Adipocyte (in vitro differentiated cells): ENCODE results near the gene METTL4.

Experiments used
- DNase-seq: peaks from one replicate; pipeline ENCODE4 v3.0.0-alpha.2; 2015; ENCODE audit warnings: low read depth
- H3K27me3 ChIP-seq: replicated peaks from 2 replicates; pipeline ENCODE4 v1.7.0; 2013; ENCODE audit warnings: mild to moderate bottlenecking, low read length, moderate library complexity; ENCODE audit not compliant: control insufficient read depth, insufficient read depth
- H3K36me3 ChIP-seq: 2 replicates; pipeline ENCODE4 v1.7.0; 2013; ENCODE audit warnings: low read length, mild to moderate bottlenecking, moderate library complexity; ENCODE audit not compliant: control insufficient read depth, insufficient read depth, severe bottlenecking
- H3K4me1 ChIP-seq: 2 replicates; pipeline ENCODE4 v1.7.0; 2013; ENCODE audit warnings: mild to moderate bottlenecking, low read length, moderate library complexity; ENCODE audit not compliant: control insufficient read depth, insufficient read depth
- H3K4me3 ChIP-seq: 2 replicates; pipeline ENCODE4 v1.7.0; 2013; ENCODE audit warnings: mild to moderate bottlenecking, low read length, moderate library complexity
- H3K9ac ChIP-seq: 2 replicates; pipeline ENCODE4 v1.7.0; 2013; ENCODE audit warnings: mild to moderate bottlenecking, low read length, moderate library complexity
- H3K9me3 ChIP-seq: 2 replicates; pipeline ENCODE4 v1.7.0; 2013; ENCODE audit warnings: mild to moderate bottlenecking, low read length, moderate library complexity; ENCODE audit not compliant: control insufficient read depth

The METTL4 gene

DNA sequence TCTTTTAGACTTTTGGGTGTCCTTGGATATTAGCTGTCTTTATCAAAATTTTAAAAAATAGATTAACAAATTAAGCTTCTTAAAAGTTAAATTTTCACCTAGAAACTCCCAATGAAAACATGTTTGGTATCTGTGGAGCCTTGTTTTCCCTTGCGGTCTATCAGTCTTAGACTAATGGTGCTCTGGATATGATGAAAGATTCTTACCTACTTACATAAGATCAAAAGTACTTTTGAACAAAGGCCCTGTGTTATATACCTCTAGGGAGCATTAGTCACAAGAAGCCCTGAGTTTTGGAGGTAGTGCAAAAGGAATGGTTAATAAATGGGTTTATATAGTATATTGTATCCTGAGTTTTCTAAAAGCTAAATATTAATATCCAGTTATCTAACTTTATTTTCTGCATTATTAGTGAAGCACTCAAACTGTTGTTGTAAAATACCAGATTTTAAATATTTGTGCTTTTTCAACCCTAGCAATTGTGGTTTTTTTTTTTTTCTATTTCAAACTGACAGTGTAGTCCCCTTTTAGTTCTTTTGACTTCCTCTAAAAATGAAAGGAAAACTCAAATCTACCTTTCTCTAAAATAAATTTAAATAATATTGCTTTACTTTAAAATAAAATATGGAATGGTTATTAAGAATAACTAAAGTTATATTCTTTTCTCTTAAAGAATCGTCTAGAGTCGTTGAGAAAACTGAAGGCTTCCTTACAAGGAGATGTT is 18.2 kb upstream of the METTL4 start:
- peak overlapping the region; percentile 59 for H3K9ac ChIP-seq
- H3K9me3 ChIP-seq, result no peaks in the 10 kb centered on the region
- peak; percentile 6 for DNase-seq
- H3K4me3 ChIP-seq, result peak overlapping the region; percentile 66
- no peaks in the 10 kb centered on the region for H3K36me3 ChIP-seq
- H3K4me1 ChIP-seq, result peaks cover 24% of the 10 kb centered on the region
- no peaks in the 10 kb centered on the region for H3K27me3 ChIP-seq

- H3K4me3 ChIP-seq, result peak overlapping the region; percentile 66
- DNase-seq, result no peak
- H3K27me3 ChIP-seq, result no peaks in the 10 kb centered on the region
- peak overlapping the region; percentile 59 for H3K9ac ChIP-seq
- no peaks in the 10 kb centered on the region for H3K36me3 ChIP-seq
- peaks cover 24% of the 10 kb centered on the region for H3K4me1 ChIP-seq
- H3K9me3 ChIP-seq, result no peaks in the 10 kb centered on the region
Measured at GRCh38 chr18:2588666-2589344, 17.5 kb upstream of the METTL4 start.

DNA sequence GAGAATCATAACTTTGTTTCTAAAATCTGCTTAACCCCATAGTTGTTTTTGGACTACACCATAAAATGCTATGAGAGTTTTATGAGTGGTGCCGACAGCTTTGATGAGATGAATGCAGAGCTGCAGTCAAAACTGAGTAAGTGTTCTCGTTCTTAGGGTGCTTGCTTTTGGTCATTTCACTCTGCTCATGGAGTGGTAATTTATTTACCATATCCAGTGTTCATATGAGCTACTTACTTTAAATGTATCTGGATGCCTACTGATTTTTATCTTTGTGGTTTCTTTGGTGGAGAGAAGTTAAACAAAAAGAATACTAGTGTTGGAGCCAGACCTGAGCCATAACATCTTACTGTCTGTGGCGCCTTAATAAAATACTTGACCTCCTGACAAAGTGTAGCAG is 16.5 kb upstream of the METTL4 start:
- H3K9me3 ChIP-seq, result no peaks in the 10 kb centered on the region
- peaks cover 19% of the 10 kb centered on the region for H3K4me1 ChIP-seq
- no peak overlapping the region for H3K4me3 ChIP-seq
- H3K36me3 ChIP-seq, result no peaks in the 10 kb centered on the region
- H3K9ac ChIP-seq, result no peak overlapping the region
- no peaks in the 10 kb centered on the region for H3K27me3 ChIP-seq
- DNase-seq, result no peak

- Histone ChIP-seq H3K36me3 (no peaks in the 10 kb centered on the region), H3K9me3 (no peaks in the 10 kb centered on the region), H3K9ac (peak overlapping the region; percentile 22), H3K4me3 (no peak overlapping the region), H3K27me3 (no peaks in the 10 kb centered on the region), H3K4me1 (peaks cover 21% of the 10 kb centered on the region)
- no peak for DNase-seq
Measured at GRCh38 chr18:2573408-2573807, 2.1 kb upstream of the METTL4 start.

GRCh38 chr18:2572892-2573291 is 1.6 kb upstream of the METTL4 start:
- Histone ChIP-seq H3K36me3 (no peaks in the 10 kb centered on the region), H3K9ac (peak overlapping the region; percentile 22), H3K9me3 (no peaks in the 10 kb centered on the region), H3K4me3 (peak overlapping the region; percentile 99), H3K4me1 (peaks cover 21% of the 10 kb centered on the region), H3K27me3 (no peaks in the 10 kb centered on the region)
- peak; percentile 38 for DNase-seq

DNA sequence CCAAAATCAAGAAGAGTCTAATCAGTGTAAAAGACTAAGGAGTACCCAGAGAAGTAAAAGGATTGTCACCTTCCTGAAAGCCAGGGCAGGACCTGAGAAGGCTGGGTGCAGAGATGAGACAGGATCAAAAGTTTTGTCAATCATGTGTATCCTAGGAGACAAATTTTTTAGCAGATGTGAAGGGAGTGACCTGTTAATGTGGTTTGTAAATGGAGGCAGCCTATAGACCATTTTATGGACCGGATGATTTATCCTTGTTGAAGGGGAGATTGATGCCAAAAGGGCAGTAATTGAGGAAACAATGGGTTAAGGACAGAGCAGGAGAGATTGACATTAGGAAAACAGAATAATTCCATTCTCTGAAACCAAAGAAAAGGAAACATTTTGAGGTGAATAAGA is 865 bp upstream of the METTL4 start:
- peak overlapping the region; percentile 99 for H3K4me3 ChIP-seq
- H3K36me3 ChIP-seq, result no peaks in the 10 kb centered on the region
- no peaks in the 10 kb centered on the region for H3K9me3 ChIP-seq
- peaks cover 21% of the 10 kb centered on the region for H3K4me1 ChIP-seq
- peak; percentile 3 for DNase-seq
- H3K27me3 ChIP-seq, result no peaks in the 10 kb centered on the region
- peak overlapping the region; percentile 97 for H3K9ac ChIP-seq

DNA sequence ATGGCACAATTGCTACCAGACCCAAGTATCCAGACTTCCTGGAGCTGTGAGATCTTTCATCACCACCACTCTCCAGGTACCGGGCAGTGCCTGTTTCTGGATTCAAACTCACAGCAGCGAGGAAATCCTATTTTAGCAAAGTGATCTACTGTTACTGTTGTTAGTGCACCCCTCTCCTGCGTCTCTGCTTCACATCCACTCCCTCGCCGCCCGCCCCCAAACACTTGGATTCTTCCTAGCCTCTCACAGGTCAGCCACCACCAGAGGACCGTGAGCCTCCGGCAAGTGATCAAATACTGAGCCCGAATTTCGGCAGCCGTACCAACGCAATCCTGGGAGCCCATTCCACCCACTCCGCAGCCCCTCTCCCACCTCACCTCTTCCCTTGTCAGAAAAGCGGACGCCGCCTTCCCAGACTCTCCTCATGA is 519 bp downstream of the METTL4 start:
- H3K9me3 ChIP-seq, result no peaks in the 10 kb centered on the region
- peak overlapping the region; percentile 99 for H3K4me3 ChIP-seq
- peak; percentile 85 for DNase-seq
- H3K27me3 ChIP-seq, result no peaks in the 10 kb centered on the region
- H3K4me1 ChIP-seq, result peaks cover 21% of the 10 kb centered on the region
- peak overlapping the region; percentile 97 for H3K9ac ChIP-seq
- peaks cover 3% of the 10 kb centered on the region for H3K36me3 ChIP-seq

DNA sequence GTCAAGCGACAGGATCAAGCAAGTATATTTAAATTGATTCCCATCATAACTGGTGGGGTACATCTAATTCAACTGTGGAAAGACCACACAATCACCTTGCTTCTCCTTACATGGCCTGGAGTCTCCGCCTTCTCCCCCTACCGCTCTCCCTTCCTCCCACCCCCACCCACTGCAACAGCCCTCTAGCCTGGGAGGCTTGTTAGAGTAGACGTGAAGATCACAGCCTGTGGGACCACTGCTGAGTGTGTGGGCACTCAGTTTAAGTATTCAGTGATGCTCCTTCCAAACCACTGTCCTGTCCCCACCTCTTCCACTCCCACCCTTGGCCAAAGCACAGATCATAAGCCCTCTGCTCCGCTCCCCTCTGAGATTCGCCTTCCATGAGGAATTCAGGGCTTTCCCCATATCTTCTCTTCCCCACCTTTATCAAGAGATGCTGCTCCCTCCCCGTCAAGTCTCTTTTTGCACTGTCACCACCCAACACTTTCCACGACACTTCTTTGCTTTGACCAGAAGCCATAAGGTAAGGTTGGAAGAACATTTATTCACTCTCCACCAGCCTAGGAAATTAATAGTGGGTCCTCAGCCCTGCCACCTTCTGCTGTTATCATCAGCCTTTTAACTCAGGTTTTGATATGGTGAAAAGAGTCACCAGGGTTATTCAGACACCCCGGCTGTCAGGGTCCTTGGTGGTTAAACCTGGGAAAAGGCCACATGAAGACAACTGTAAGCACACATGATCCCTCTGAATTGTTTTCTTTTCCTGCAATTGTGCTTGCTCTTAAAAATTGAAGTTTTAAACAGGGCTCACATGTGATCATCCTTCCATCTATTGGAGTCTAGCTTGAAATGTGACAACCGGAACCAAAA is 1.7 kb downstream of the METTL4 start:
- peak overlapping the region; percentile 99 for H3K4me3 ChIP-seq

DNA sequence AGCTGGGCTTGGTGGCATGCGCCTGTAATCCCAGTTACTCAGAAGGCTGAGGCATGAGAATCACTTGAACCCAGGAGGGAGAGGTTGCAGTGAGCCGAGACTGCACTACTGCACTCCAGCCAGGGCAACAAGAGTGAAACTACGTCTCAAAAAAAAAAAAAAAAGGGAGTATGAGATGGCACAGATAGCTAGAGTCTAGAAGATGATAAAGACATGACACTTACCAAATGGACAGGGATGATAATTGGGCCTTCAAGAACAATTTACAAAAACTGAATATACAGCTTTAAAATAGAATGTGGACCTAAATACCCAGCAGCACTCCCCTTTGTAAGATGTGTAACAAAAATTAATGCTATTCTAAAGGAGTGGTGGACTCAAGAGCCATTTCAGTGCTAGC is 2.7 kb downstream of the METTL4 start:
- no peaks in the 10 kb centered on the region for H3K9me3 ChIP-seq
- no peak for DNase-seq
- no peak overlapping the region for H3K9ac ChIP-seq
- H3K4me3 ChIP-seq, result no peak overlapping the region
- H3K4me1 ChIP-seq, result peaks cover 21% of the 10 kb centered on the region
- H3K36me3 ChIP-seq, result peaks cover 3% of the 10 kb centered on the region
- no peaks in the 10 kb centered on the region for H3K27me3 ChIP-seq

More for the DNA sequence above, 1.7 kb downstream of the METTL4 start:
- Histone ChIP-seq H3K4me1 (peaks cover 21% of the 10 kb centered on the region), H3K9me3 (no peaks in the 10 kb centered on the region), H3K36me3 (peaks cover 3% of the 10 kb centered on the region), H3K27me3 (no peaks in the 10 kb centered on the region), H3K9ac (peak overlapping the region; percentile 97)
- DNase-seq, result no peak

DNA sequence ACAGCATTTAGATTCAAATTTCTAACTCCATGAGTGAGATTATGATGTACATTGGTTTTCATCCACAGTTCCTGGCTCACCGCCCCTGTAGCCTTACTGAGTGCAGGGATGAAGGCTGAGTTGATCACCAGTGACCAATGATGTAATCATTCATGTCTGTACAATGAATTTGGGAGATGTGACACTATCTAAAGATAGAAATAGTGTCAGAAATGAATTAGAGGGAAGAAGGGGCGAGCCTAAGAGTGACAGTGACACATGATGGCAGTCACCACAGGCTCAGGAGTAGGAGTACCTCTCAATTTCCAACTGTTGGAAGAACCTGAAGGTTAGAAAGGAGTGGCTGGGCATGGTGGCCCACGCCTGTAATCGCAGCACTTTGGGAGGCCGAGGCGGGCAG is 3.2 kb downstream of the METTL4 start:
- DNase-seq, result no peak
- peaks cover 21% of the 10 kb centered on the region for H3K4me1 ChIP-seq
- H3K36me3 ChIP-seq, result peaks cover 3% of the 10 kb centered on the region
- H3K9ac ChIP-seq, result no peak overlapping the region
- H3K4me3 ChIP-seq, result no peak overlapping the region
- no peaks in the 10 kb centered on the region for H3K9me3 ChIP-seq
- no peaks in the 10 kb centered on the region for H3K27me3 ChIP-seq

- Histone ChIP-seq H3K27me3 (no peaks in the 10 kb centered on the region), H3K9me3 (no peaks in the 10 kb centered on the region), H3K4me3 (no peak overlapping the region), H3K4me1 (no peaks in the 10 kb centered on the region), H3K9ac (no peak overlapping the region), H3K36me3 (peaks cover 19% of the 10 kb centered on the region)
- no peak for DNase-seq
Measured at GRCh38 chr18:2564373-2564772, 6.9 kb downstream of the METTL4 start.
